ENCODE data around the gene HLA-F. TPM values are rescaled to one million over a fixed set of nuclear protein-coding genes. Genes with fewer than 3 reads are reported as not detected.

Gene HLA-F
- total RNA-seq (130 TPM), polyA plus RNA-seq (530 TPM)
- long read RNA-seq, donor 1, partial matches to known transcripts = 0 of 2 reads
- long read RNA-seq, donor 1, other reads (novel, unspliced or antisense) = 0 of 2 reads
- long read RNA-seq, donor 2 = 0 reads
- long read RNA-seq, donor 3, transcript HLA-F-217 (7 exons, 1,283 nt) = major isoform, 25 of 60 reads
- long read RNA-seq, donor 3, partial matches to known transcripts = 28 of 60 reads
- long read RNA-seq, donor 3, other reads (novel, unspliced or antisense) = 0 of 60 reads
- long read RNA-seq, donor 4, partial matches to known transcripts = 5 of 12 reads
- long read RNA-seq, donor 4, other reads (novel, unspliced or antisense) = 0 of 12 reads
- long read RNA-seq, donor 5, transcript HLA-F-217 (7 exons, 1,283 nt) = major isoform, 21 of 52 reads
- long read RNA-seq, donor 5, partial matches to known transcripts = 27 of 52 reads
- long read RNA-seq, donor 5, other reads (novel, unspliced or antisense) = 0 of 52 reads
- long read RNA-seq, donor 6, transcript HLA-F-217 (7 exons, 1,283 nt) = major isoform, 10 of 17 reads
- long read RNA-seq, donor 6, partial matches to known transcripts = 5 of 17 reads
- long read RNA-seq, donor 6, other reads (novel, unspliced or antisense) = 0 of 17 reads
- long read RNA-seq, donor 7, transcript HLA-F-217 (7 exons, 1,283 nt) = major isoform, 11 of 19 reads
- long read RNA-seq, donor 7, partial matches to known transcripts = 7 of 19 reads
- long read RNA-seq, donor 7, other reads (novel, unspliced or antisense) = 0 of 19 reads
- long read RNA-seq, donor 8, transcript HLA-F-217 (7 exons, 1,283 nt) = major isoform, 5 of 6 reads
- long read RNA-seq, donor 8, partial matches to known transcripts = 0 of 6 reads
- long read RNA-seq, donor 8, other reads (novel, unspliced or antisense) = 0 of 6 reads
- long read RNA-seq, donor 9, transcript HLA-F-217 (7 exons, 1,283 nt) = major isoform, 7 of 16 reads
- long read RNA-seq, donor 9, partial matches to known transcripts = 5 of 16 reads
- long read RNA-seq, donor 9, other reads (novel, unspliced or antisense) = 0 of 16 reads
- long read RNA-seq, donor 10, transcript HLA-F-217 (7 exons, 1,283 nt) = major isoform, 13 of 24 reads
- long read RNA-seq, donor 10, partial matches to known transcripts = 10 of 24 reads
- long read RNA-seq, donor 10, other reads (novel, unspliced or antisense) = 0 of 24 reads

DNA sequence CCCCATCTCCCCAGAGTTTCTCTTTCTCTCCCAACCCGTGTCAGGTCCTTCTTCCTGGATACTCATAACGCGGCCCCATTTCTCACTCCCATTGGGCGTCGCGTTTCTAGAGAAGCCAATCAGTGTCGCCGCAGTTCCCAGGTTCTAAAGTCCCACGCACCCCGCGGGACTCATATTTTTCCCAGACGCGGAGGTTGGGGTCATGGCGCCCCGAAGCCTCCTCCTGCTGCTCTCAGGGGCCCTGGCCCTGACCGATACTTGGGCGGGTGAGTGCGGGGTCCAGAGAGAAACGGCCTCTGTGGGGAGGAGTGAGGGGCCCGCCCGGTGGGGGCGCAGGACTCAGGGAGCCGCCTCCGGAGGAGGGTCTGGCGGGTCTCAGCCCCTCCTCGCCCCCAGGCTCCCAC is at the start of gene HLA-F:
TSS of gene HLA-F (plus strand) at position 173 of the 404 bp plus-strand sequence. CDS start at position 203, 30 bp downstream.
- Histone ChIP-seq H3K4me1 (ENCODE audit: control insufficient read depth in 2 of 2, insufficient read depth in 2 of 2, low read length in 2 of 2) (peaks cover 0 to 10% of the 10 kb centered on the region in 2 donors), H3K36me3 (ENCODE audit: control insufficient read depth in 2 of 2, insufficient read depth in 2 of 2, low read length in 1 of 2) (peaks cover 0 to 4% of the 10 kb centered on the region in 2 donors), H3K27ac (ENCODE audit: low read depth in 1 of 2, low read length in 1 of 2) (peak within 1 kb of the TSS; percentile 68 to 93), H3K9me3 (ENCODE audit: control insufficient read depth in 2 of 2, insufficient read depth in 1 of 2, low read length in 1 of 2) (no peaks in the 10 kb centered on the region), H3K27me3 (ENCODE audit: control insufficient read depth in 2 of 2, insufficient read depth in 1 of 2, low read length in 1 of 2) (peaks cover 0 to 46% of the 10 kb centered on the region in 2 donors), H3K4me3 (ENCODE audit: low read length in 2 of 2) (peak within 1 kb of the TSS; percentile 60 to 84)
- DNase-seq (ENCODE audit: low read depth in 6 of 9, low spot score in 9 of 9) = peak in 8 of 9 donors; percentile 21 to 86 (median 54)
- WGBS = under 1% methylated on average over 26 of the region's 26 CpGs

DNA sequence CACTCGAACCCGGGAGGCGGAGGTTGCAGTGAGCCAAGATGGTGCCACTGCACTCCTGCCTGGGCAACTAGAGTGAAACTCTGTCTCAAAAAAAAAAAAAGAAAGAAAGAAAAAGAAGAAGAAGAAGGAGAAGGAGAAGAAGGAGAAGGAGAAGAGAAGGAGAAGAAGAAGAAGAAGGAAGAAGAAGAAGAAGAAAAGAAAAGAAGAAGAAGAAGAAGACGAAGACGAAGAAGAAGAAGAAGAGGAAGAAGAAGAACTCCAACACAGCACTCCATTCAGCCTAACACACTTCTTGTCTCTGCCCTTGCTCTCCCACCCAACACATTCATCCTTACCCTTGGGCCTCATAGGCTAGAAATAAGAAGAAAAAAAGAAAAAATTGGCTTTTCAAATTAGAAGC is 49.2 kb upstream of the HLA-F start:
- 93% methylated on average over 5 of the region's 5 CpGs for WGBS
- Histone ChIP-seq H3K27me3 (ENCODE audit: control insufficient read depth in 2 of 2, insufficient read depth in 1 of 2, low read length in 1 of 2) (no peaks in the 10 kb centered on the region), H3K27ac (ENCODE audit: low read depth in 1 of 2, low read length in 1 of 2) (no peak overlapping the region), H3K4me3 (ENCODE audit: low read length in 2 of 2) (no peak overlapping the region), H3K9me3 (ENCODE audit: control insufficient read depth in 2 of 2, insufficient read depth in 1 of 2, low read length in 1 of 2) (no peaks in the 10 kb centered on the region), H3K36me3 (ENCODE audit: control insufficient read depth in 2 of 2, insufficient read depth in 2 of 2, low read length in 1 of 2) (no peaks in the 10 kb centered on the region), H3K4me1 (ENCODE audit: control insufficient read depth in 2 of 2, insufficient read depth in 2 of 2, low read length in 2 of 2) (no peaks in the 10 kb centered on the region)
- no peak for DNase-seq (ENCODE audit: low read depth in 6 of 9, low spot score in 9 of 9)

DNA sequence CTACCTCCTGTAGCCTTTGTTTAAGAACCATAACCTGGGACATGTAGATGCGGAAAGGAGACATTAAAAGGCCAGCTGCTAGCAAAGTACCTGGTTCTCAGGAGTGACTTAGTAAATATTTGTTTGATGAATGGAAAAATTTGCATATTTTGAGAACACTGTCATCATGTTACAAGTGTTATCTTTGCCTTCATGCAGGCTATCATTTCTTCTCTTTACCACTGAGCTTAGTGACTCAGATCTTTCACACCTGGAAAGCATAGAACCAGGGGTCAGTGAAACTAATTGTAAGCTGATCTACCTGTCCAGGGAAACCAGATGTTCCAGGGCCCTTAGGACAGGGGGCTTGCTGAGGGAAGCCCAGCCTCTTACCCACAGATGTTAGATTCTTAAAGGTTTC is 47.7 kb upstream of the HLA-F start:
- H3K27me3 ChIP-seq (ENCODE audit: control insufficient read depth in 2 of 2, insufficient read depth in 1 of 2, low read length in 1 of 2) = peaks cover 0 to 2% of the 10 kb centered on the region in 2 donors
- no peak overlapping the region for H3K4me3 ChIP-seq (ENCODE audit: low read length in 2 of 2)
- H3K36me3 ChIP-seq (ENCODE audit: control insufficient read depth in 2 of 2, insufficient read depth in 2 of 2, low read length in 1 of 2) = no peaks in the 10 kb centered on the region
- no peak for DNase-seq (ENCODE audit: low read depth in 6 of 9, low spot score in 9 of 9)
- 98% methylated on average over 1 of the region's 1 CpG for WGBS
- peaks cover 0 to 4% of the 10 kb centered on the region in 2 donors for H3K9me3 ChIP-seq (ENCODE audit: control insufficient read depth in 2 of 2, insufficient read depth in 1 of 2, low read length in 1 of 2)
- H3K4me1 ChIP-seq (ENCODE audit: control insufficient read depth in 2 of 2, insufficient read depth in 2 of 2, low read length in 2 of 2) = no peaks in the 10 kb centered on the region
- H3K27ac ChIP-seq (ENCODE audit: low read depth in 1 of 2, low read length in 1 of 2) = no peak overlapping the region

DNA sequence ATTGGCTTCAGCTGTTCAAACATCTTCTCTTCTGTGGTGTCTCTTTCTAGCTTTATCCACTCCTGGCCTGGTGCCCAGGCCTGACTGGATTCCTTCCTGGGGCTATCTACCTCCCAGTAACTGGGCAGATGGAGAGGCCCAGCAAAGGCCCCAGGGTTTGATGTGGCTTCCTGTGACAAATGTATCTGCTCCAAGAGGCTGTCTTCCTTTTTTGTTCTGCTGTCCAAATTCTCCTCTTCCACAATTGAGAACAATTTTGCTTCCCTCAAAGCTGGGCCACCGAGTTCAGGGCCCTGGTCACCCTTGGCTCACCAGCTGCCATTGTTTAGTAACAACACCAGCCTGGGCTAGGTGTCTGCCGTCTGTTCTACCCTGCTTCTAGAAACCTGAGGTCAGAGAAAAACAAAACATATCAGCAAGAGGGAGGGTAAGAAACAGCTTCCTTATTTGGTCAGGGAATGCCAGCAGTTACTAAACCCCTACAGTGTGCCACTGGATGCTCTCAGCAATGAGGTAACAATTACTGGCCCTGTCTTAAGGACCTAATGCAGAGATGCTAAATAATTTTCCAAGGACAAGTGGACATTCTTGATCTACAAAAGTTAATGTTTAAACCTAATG is 46.1 kb upstream of the HLA-F start:
- H3K36me3 ChIP-seq (ENCODE audit: control insufficient read depth in 2 of 2, insufficient read depth in 2 of 2, low read length in 1 of 2) = no peaks in the 10 kb centered on the region
- H3K27ac ChIP-seq (ENCODE audit: low read depth in 1 of 2, low read length in 1 of 2) = no peak overlapping the region
- H3K4me3 ChIP-seq (ENCODE audit: low read length in 2 of 2) = no peak overlapping the region
- DNase-seq (ENCODE audit: low read depth in 6 of 9, low spot score in 9 of 9) = no peak
- H3K9me3 ChIP-seq (ENCODE audit: control insufficient read depth in 2 of 2, insufficient read depth in 1 of 2, low read length in 1 of 2) = peaks cover 0 to 7% of the 10 kb centered on the region in 2 donors
- no peaks in the 10 kb centered on the region for H3K4me1 ChIP-seq (ENCODE audit: control insufficient read depth in 2 of 2, insufficient read depth in 2 of 2, low read length in 2 of 2)
- 15% methylated on average over 2 of the region's 2 CpGs for WGBS
- peaks cover 0 to 2% of the 10 kb centered on the region in 2 donors for H3K27me3 ChIP-seq (ENCODE audit: control insufficient read depth in 2 of 2, insufficient read depth in 1 of 2, low read length in 1 of 2)

DNA sequence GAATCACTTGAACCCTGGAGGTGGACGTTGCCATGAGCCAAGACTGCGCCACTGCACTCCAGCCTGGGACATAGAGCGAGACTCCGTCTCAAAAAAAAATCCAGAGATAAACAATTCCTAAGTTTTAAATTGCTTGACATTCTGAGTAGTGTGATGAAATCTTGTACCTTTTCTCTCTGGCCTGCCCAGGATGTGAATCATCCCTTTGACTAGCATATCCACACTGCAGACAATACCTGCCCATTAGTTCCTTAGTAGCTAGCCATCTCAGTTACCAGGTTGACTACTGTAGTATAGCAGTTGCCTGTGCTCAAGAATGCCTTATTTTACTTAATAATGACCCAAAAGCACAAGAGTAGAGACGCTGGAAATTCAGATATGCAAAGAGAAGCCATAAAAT is 45.1 kb upstream of the HLA-F start:
- Histone ChIP-seq H3K9me3 (ENCODE audit: control insufficient read depth in 2 of 2, insufficient read depth in 1 of 2, low read length in 1 of 2) (peaks cover 0 to 7% of the 10 kb centered on the region in 2 donors), H3K36me3 (ENCODE audit: control insufficient read depth in 2 of 2, insufficient read depth in 2 of 2, low read length in 1 of 2) (no peaks in the 10 kb centered on the region), H3K27me3 (ENCODE audit: control insufficient read depth in 2 of 2, insufficient read depth in 1 of 2, low read length in 1 of 2) (peaks cover 0 to 2% of the 10 kb centered on the region in 2 donors), H3K4me3 (ENCODE audit: low read length in 2 of 2) (no peak overlapping the region), H3K4me1 (ENCODE audit: control insufficient read depth in 2 of 2, insufficient read depth in 2 of 2, low read length in 2 of 2) (no peaks in the 10 kb centered on the region), H3K27ac (ENCODE audit: low read depth in 1 of 2, low read length in 1 of 2) (no peak overlapping the region)
- WGBS = 96% methylated on average over 5 of the region's 5 CpGs
- no peak for DNase-seq (ENCODE audit: low read depth in 6 of 9, low spot score in 9 of 9)

DNA sequence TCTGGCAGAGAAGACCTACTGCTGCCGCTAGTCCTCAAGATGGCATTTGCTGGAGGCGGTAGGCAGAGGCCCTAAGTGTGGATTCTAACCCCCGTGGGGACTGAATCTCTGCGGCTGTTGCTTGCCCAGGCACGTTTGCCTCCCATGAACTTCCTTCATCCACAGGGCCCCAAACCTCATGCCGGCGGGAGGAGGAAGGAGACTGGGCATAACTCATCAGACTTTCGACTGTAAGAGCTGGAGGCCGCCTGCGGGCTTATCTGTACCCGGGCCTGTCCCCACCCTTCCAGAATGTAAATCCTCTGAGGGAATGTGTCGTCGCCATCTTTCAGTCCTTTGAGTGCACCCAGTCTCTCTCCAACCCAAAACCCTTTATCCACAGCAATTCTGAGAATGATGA is 43.3 kb upstream of the HLA-F start:
- no peaks in the 10 kb centered on the region for H3K36me3 ChIP-seq (ENCODE audit: control insufficient read depth in 2 of 2, insufficient read depth in 2 of 2, low read length in 1 of 2)
- no peak overlapping the region for H3K4me3 ChIP-seq (ENCODE audit: low read length in 2 of 2)
- 72% methylated on average over 13 of the region's 13 CpGs for WGBS
- H3K9me3 ChIP-seq (ENCODE audit: control insufficient read depth in 2 of 2, insufficient read depth in 1 of 2, low read length in 1 of 2) = peaks cover 0 to 7% of the 10 kb centered on the region in 2 donors
- H3K4me1 ChIP-seq (ENCODE audit: control insufficient read depth in 2 of 2, insufficient read depth in 2 of 2, low read length in 2 of 2) = no peaks in the 10 kb centered on the region
- peaks cover 0 to 2% of the 10 kb centered on the region in 2 donors for H3K27me3 ChIP-seq (ENCODE audit: control insufficient read depth in 2 of 2, insufficient read depth in 1 of 2, low read length in 1 of 2)
- H3K27ac ChIP-seq (ENCODE audit: low read depth in 1 of 2, low read length in 1 of 2) = no peak overlapping the region
- DNase-seq (ENCODE audit: low read depth in 6 of 9, low spot score in 9 of 9) = no peak

DNA sequence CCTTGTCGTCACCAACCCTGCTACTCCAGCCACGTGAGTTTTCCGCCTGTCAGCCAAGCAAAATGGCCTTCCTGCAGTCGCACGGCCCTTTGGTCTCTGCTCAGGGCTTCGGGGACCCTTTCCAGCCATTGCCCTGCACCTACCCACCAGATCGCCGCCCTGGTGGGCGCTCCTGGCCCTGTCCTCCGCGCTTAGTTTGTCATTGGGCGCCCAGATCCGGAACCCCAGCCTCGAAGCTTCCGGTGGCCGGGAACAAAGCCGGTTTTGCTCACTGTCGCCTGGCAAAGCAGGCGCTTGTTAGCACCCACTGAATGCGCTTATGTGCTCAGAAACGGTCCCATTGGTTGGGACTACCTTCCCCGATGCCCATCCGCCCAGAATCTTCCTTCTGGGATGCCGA is 42.8 kb upstream of the HLA-F start:
- no peak for DNase-seq (ENCODE audit: low read depth in 6 of 9, low spot score in 9 of 9)
- Histone ChIP-seq H3K27me3 (ENCODE audit: control insufficient read depth in 2 of 2, insufficient read depth in 1 of 2, low read length in 1 of 2) (peaks cover 0 to 2% of the 10 kb centered on the region in 2 donors), H3K9me3 (ENCODE audit: control insufficient read depth in 2 of 2, insufficient read depth in 1 of 2, low read length in 1 of 2) (peaks cover 0 to 7% of the 10 kb centered on the region in 2 donors), H3K4me1 (ENCODE audit: control insufficient read depth in 2 of 2, insufficient read depth in 2 of 2, low read length in 2 of 2) (no peaks in the 10 kb centered on the region), H3K36me3 (ENCODE audit: control insufficient read depth in 2 of 2, insufficient read depth in 2 of 2, low read length in 1 of 2) (no peaks in the 10 kb centered on the region), H3K27ac (ENCODE audit: low read depth in 1 of 2, low read length in 1 of 2) (no peak overlapping the region), H3K4me3 (ENCODE audit: low read length in 2 of 2) (no peak overlapping the region)
- 91% methylated on average over 24 of the region's 24 CpGs for WGBS

DNA sequence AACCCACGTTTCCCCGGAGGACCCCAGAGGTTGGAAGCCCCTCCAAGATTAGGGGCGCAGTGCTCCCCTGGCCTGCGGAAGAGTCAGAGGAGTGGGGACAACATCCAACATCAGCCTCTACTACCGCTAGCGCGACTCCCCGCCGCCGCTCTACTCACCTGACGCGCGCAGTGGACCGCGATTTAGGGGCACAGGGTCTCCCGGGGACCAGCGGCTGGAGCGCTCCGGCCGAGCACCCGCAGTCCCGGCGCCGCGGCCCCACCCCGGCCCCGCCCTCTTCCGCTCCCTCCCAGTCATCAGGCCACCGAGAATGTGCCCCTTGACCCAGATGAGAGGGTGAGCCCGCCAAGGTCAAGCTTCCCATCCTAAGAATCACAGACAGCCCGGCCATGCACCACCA is 42.3 kb upstream of the HLA-F start, which contains the start of gene ZFP57:
TSS of gene ZFP57 (minus strand) at position 249 of the 400 bp plus-strand sequence. CDS start 4,149 bp downstream, outside the sequence.
- Histone ChIP-seq H3K27me3 (ENCODE audit: control insufficient read depth in 2 of 2, insufficient read depth in 1 of 2, low read length in 1 of 2) (peaks cover 0 to 2% of the 10 kb centered on the region in 2 donors), H3K4me3 (ENCODE audit: low read length in 2 of 2) (no peak within 1 kb of the TSS), H3K9me3 (ENCODE audit: control insufficient read depth in 2 of 2, insufficient read depth in 1 of 2, low read length in 1 of 2) (peaks cover 0 to 7% of the 10 kb centered on the region in 2 donors), H3K27ac (ENCODE audit: low read depth in 1 of 2, low read length in 1 of 2) (no peak within 1 kb of the TSS), H3K36me3 (ENCODE audit: control insufficient read depth in 2 of 2, insufficient read depth in 2 of 2, low read length in 1 of 2) (no peaks in the 10 kb centered on the region), H3K4me1 (ENCODE audit: control insufficient read depth in 2 of 2, insufficient read depth in 2 of 2, low read length in 2 of 2) (no peaks in the 10 kb centered on the region)
- DNase-seq (ENCODE audit: low read depth in 6 of 9, low spot score in 9 of 9) = no peak
- 84% methylated on average over 31 of the region's 31 CpGs for WGBS

Measured in thymus (tissue), 14 donors.